Transverse colon (tissue), 3 donors: ENCODE data around the gene SMURF2.

Source experiments
- POLR2A ChIP-seq: fragments of 450-650 bp; IDR thresholded peaks from one replicate; pipeline ENCODE4 v1.6.1; 2016; ENCODE audit warnings: antibody characterized with exemption, mild to moderate bottlenecking, moderate library complexity
- TF ChIP-seq, protein P1 (sequence below), 5 experiments: fragments of 200-600 bp in 3 of 5; fragments of 450-650 bp in 2 of 5; sonication (generic) in 3 of 5; IDR thresholded peaks; 1 replicate in 2 of 5; 2 replicates in 3 of 5; pipeline ENCODE4 v1.5.1; 2016 to 2017; ENCODE audit warnings: antibody characterized with exemption in 5 of 5, inconsistent platforms in 3 of 5, mild to moderate bottlenecking in 2 of 5, moderate library complexity in 1 of 5

DNA sequence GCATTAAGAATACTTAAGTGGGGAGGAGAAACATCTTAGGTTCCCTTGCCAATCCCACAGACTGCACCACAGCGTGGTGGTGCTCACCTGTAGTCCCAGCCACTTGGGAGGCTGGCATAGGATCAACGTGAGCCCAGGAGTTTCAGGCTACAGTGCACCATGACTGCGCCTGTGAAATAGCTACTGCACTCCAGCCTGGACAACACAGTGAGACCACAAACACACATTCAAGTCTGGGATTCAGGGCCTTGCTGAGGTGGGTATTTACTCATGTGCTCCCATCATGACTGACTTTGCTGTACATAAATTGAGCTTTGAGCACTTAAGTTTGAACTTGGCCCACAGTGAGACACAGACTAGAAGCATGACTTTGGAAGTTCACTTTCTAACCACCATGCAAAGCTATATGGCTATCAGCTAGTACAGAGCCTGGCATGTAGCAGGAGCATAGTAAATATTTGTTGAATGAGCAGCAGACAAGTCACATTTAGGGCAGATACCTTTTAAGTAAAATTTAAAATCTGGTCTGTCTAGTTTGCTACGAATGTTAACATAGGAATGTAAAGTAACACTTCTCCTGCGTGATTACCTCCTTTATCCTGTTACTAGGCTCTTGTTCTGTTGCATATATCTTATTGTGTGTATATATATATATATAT lies 121.9 kb downstream of the SMURF2 start:
- TF ChIP-seq POLR2A: no peak
- TF ChIP-seq, protein P1, sequence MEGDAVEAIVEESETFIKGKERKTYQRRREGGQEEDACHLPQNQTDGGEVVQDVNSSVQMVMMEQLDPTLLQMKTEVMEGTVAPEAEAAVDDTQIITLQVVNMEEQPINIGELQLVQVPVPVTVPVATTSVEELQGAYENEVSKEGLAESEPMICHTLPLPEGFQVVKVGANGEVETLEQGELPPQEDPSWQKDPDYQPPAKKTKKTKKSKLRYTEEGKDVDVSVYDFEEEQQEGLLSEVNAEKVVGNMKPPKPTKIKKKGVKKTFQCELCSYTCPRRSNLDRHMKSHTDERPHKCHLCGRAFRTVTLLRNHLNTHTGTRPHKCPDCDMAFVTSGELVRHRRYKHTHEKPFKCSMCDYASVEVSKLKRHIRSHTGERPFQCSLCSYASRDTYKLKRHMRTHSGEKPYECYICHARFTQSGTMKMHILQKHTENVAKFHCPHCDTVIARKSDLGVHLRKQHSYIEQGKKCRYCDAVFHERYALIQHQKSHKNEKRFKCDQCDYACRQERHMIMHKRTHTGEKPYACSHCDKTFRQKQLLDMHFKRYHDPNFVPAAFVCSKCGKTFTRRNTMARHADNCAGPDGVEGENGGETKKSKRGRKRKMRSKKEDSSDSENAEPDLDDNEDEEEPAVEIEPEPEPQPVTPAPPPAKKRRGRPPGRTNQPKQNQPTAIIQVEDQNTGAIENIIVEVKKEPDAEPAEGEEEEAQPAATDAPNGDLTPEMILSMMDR (IDR thresholded peaks at IDR 0.05): no peak
